ENCODE data around the gene RIT2. TPM values are rescaled to one million over a fixed set of nuclear protein-coding genes. Genes with fewer than 3 reads are reported as not detected.
"Not testable (repeated sequence)": the region's sequence is repeated elsewhere in the genome, so short reads cannot be mapped to it uniquely, and the experiment has no call there.

Gene RIT2
- total RNA-seq, 2 experiments from 2014 or later, result not detected

- Mint-ChIP-seq H3K4me1 (ENCODE audit: low read depth) (no peaks in the 10 kb centered on the region), H3K4me3 (no peak overlapping the region), H3K9me3 (ENCODE audit: insufficient read depth) (no peaks in the 10 kb centered on the region), H3K27ac (no peak overlapping the region), H3K36me3 (ENCODE audit: low read depth) (no peaks in the 10 kb centered on the region), H3K27me3 (ENCODE audit: low read depth) (no peaks in the 10 kb centered on the region)
- CTCF ChIA-PET, result no interaction called here
- DNase-seq, result no peak
- ATAC-seq, result no peak
- POLR2A ChIA-PET, result no interaction called here
Observed at GRCh38 chr18:42801706-42802105, 313.8 kb downstream of the RIT2 start.

DNA sequence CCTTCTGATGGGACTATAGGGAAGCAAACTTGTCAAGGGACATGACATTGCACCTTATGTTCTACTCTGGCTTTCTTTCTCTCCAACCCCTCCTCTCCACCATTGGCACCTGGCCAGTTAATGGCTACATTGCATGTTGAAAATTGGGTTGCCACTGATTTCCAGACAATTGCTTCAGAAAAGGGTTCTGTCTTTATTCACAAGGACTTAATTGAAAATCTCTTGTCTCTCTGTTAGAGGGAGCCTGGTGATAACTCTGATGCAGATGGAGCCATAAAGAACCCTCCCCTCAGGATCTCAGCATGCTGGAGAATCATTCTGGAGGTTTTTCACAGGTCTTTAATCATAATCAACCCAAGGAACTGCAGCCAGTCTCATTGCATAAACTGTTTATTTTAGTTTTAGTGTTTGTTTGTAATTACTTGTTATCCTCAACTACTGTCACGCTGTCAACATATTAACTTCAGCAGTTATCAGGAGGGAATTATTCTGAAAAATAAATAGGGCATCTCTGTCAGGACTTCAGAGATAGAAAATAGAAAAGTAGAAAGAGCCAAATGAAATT, 316.8 kb downstream of the RIT2 start:
- no peaks in the 10 kb centered on the region for H3K36me3 Mint-ChIP-seq (ENCODE audit: low read depth)
- no peaks in the 10 kb centered on the region for H3K27me3 Mint-ChIP-seq (ENCODE audit: low read depth)
- ChIA-PET CTCF (no interaction called here), POLR2A (no interaction called here)
- DNase-seq, result no peak
- no peak overlapping the region for H3K27ac Mint-ChIP-seq
- H3K4me1 Mint-ChIP-seq (ENCODE audit: low read depth), result no peaks in the 10 kb centered on the region
- no peaks in the 10 kb centered on the region for H3K9me3 Mint-ChIP-seq (ENCODE audit: insufficient read depth)
- ATAC-seq, result no peak
- H3K4me3 Mint-ChIP-seq, result no peak overlapping the region

DNA sequence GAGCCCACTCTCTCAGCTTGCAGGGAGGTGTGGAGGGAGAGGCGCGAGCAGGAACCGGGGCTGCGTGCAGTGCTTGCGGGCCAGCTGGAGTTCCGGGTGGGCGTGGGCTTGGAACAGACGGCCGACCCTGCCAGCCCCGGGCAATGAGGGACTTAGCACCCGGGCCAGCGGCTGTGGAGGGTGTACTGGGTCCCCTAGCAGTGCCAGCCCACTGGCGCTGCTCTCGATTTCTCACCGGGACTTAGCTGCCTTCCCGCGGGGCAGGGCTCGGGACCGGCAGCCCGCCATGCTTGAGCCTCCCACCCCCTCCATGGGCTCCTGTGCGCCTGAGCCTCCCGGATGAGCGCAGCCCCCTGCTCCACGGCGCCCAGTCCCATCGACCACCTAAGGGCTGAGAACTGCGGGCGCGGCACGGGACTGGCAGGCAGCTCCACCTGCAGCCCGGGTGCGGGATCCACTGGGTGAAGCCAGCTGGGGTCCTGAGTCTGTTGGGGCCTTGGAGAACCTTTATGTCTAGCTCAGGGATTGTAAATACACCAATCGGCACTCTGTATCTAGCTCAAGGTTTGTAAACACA, 320.2 kb downstream of the RIT2 start:
- H3K9me3 Mint-ChIP-seq (ENCODE audit: insufficient read depth); H3K4me3 Mint-ChIP-seq; H3K27me3 Mint-ChIP-seq (ENCODE audit: low read depth); CTCF ChIA-PET; DNase-seq; H3K4me1 Mint-ChIP-seq (ENCODE audit: low read depth); H3K36me3 Mint-ChIP-seq (ENCODE audit: low read depth); ATAC-seq; POLR2A ChIA-PET; H3K27ac Mint-ChIP-seq: not testable (repeated sequence)

DNA sequence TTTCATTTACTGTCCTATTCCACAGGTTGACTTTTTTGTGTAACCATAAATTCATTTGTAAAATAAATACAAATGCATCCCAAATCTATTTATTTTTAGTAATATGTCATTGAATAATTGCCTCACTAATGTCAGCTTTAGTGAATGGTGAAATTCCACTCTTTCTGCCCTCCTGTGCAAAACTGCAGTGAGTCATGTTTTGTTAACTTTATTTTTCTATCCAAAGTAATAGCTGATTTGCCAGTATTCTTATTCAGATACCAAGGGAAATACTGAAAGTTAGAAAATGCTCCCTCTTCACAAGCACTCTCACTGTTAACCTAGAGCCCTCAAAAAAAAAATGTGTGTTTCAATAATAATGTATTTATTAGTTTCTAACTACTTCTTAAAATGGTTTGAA, 322.8 kb downstream of the RIT2 start:
- Mint-ChIP-seq H3K9me3 (ENCODE audit: insufficient read depth) (peaks cover 14% of the 10 kb centered on the region), H3K27me3 (ENCODE audit: low read depth) (no peaks in the 10 kb centered on the region), H3K36me3 (ENCODE audit: low read depth) (no peaks in the 10 kb centered on the region), H3K4me3 (no peak overlapping the region), H3K27ac (no peak overlapping the region), H3K4me1 (ENCODE audit: low read depth) (no peaks in the 10 kb centered on the region)
- DNase-seq, result no peak
- ChIA-PET CTCF (no interaction called here), POLR2A (no interaction called here)
- no peak for ATAC-seq

DNA sequence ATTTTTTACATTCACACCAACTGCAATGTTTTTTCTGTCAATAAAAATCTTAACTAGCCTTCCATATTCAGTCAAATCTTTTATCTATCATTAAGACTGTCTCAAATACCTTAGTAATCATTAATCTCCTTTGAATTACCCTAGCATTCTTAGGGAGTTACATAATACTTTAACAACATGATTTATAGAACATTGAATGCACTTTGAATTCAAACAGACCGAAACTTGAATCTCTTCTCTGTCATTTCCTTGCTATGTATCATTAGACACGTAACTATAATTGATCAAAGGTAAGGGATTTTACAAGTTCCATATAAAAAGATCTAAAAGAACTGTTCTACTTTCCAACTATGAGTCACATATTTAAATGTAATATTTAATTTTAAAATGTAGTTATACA, 330.9 kb downstream of the RIT2 start:
- no peak for ATAC-seq
- no peak for DNase-seq
- Mint-ChIP-seq H3K27ac (no peak overlapping the region), H3K27me3 (ENCODE audit: low read depth) (no peaks in the 10 kb centered on the region), H3K9me3 (ENCODE audit: insufficient read depth) (peaks cover 5% of the 10 kb centered on the region), H3K4me3 (no peak overlapping the region), H3K36me3 (ENCODE audit: low read depth) (no peaks in the 10 kb centered on the region), H3K4me1 (ENCODE audit: low read depth) (no peaks in the 10 kb centered on the region)
- ChIA-PET POLR2A (no interaction called here), CTCF (no interaction called here)

GRCh38 chr18:42782929-42783328, 332.6 kb downstream of the RIT2 start:
- no peak for DNase-seq
- Mint-ChIP-seq H3K27me3 (ENCODE audit: low read depth) (no peaks in the 10 kb centered on the region), H3K36me3 (ENCODE audit: low read depth) (no peaks in the 10 kb centered on the region), H3K4me3 (no peak overlapping the region), H3K9me3 (ENCODE audit: insufficient read depth) (no peaks in the 10 kb centered on the region), H3K27ac (no peak overlapping the region), H3K4me1 (ENCODE audit: low read depth) (no peaks in the 10 kb centered on the region)
- ChIA-PET POLR2A (no interaction called here), CTCF (no interaction called here)
- no peak for ATAC-seq

DNA sequence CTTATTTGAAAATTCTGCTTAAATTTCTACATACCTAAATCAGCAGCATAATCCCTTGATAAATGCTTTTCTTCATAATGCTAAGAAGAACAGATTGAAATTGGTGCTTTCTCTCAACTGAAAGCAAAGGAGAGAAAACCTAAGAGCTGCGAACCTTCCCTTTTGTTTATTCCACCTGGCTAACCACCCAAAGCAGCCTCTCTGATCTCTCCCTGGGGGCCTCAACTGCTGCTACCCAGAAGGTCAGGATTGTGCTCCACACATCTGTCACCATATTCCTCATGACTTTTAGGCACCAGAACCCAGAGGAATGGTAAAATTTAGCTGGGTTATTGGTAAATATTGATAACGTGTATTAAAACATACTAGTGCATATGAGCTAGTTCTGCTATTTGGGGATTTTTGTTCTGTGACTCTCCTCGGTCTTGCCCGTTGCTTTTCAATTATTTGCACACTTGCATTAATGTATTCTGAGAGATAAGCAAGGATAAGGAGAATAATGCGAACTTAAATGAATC, 334.1 kb downstream of the RIT2 start:
- Mint-ChIP-seq H3K4me3 (no peak overlapping the region), H3K4me1 (ENCODE audit: low read depth) (no peaks in the 10 kb centered on the region), H3K36me3 (ENCODE audit: low read depth) (no peaks in the 10 kb centered on the region), H3K27me3 (ENCODE audit: low read depth) (no peaks in the 10 kb centered on the region), H3K9me3 (ENCODE audit: insufficient read depth) (no peaks in the 10 kb centered on the region), H3K27ac (no peak overlapping the region)
- ChIA-PET POLR2A (no interaction called here), CTCF (no interaction called here)
- DNase-seq, result no peak
- ATAC-seq, result no peak

DNA sequence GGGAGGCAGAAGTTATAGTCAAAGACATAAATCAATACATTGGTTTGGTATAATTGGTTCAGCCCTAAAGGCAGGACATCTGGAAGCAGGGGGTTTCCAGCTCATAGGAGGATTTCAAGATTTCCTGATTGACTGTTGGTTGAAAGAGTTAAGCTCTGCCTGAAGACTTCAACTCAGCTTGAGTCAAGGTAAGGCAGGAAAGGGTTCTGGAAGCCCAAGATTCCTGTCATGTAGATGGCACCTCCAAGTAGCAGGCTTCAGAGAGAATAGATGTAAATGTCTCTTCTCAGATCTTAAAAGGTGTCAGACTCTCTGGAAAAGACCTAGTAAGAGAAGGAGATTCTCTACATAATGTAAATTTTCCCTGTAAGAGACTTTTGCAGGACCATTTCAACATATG, 335.3 kb downstream of the RIT2 start:
- H3K4me3 Mint-ChIP-seq, result no peak overlapping the region
- POLR2A ChIA-PET, result no interaction called here
- CTCF ChIA-PET, result no interaction called here

GRCh38 chr18:42778445-42779042, 336.9 kb downstream of the RIT2 start:
- H3K4me1 Mint-ChIP-seq (ENCODE audit: low read depth), result no peaks in the 10 kb centered on the region
- POLR2A ChIA-PET, result no interaction called here
- H3K27me3 Mint-ChIP-seq (ENCODE audit: low read depth), result no peaks in the 10 kb centered on the region
- H3K9me3 Mint-ChIP-seq (ENCODE audit: insufficient read depth), result no peaks in the 10 kb centered on the region
- DNase-seq, result no peak
- CTCF ChIA-PET, result no interaction called here
- ATAC-seq, result no peak
- no peak overlapping the region for H3K27ac Mint-ChIP-seq
- H3K36me3 Mint-ChIP-seq (ENCODE audit: low read depth), result no peaks in the 10 kb centered on the region
- H3K4me3 Mint-ChIP-seq, result no peak overlapping the region

More for the DNA sequence above, 335.3 kb downstream of the RIT2 start:
- Mint-ChIP-seq H3K4me1 (ENCODE audit: low read depth) (no peaks in the 10 kb centered on the region), H3K36me3 (ENCODE audit: low read depth) (no peaks in the 10 kb centered on the region), H3K27ac (no peak overlapping the region), H3K27me3 (ENCODE audit: low read depth) (no peaks in the 10 kb centered on the region), H3K9me3 (ENCODE audit: insufficient read depth) (no peaks in the 10 kb centered on the region)
- DNase-seq (no peak), ATAC-seq (no peak)

- no peak overlapping the region for H3K27ac Mint-ChIP-seq
- no peak overlapping the region for H3K4me3 Mint-ChIP-seq
- no peaks in the 10 kb centered on the region for H3K9me3 Mint-ChIP-seq (ENCODE audit: insufficient read depth)
- DNase-seq (no peak), ATAC-seq (no peak)
- H3K27me3 Mint-ChIP-seq (ENCODE audit: low read depth), result no peaks in the 10 kb centered on the region
- POLR2A ChIA-PET, result no interaction called here
- H3K36me3 Mint-ChIP-seq (ENCODE audit: low read depth), result no peaks in the 10 kb centered on the region
- no peaks in the 10 kb centered on the region for H3K4me1 Mint-ChIP-seq (ENCODE audit: low read depth)
- CTCF ChIA-PET, result no interaction called here
Observed at GRCh38 chr18:42778024-42778423, 337.5 kb downstream of the RIT2 start.

- Mint-ChIP-seq H3K27ac (no peak overlapping the region), H3K27me3 (ENCODE audit: low read depth) (no peaks in the 10 kb centered on the region), H3K4me3 (no peak overlapping the region), H3K36me3 (ENCODE audit: low read depth) (no peaks in the 10 kb centered on the region), H3K9me3 (ENCODE audit: insufficient read depth) (no peaks in the 10 kb centered on the region), H3K4me1 (ENCODE audit: low read depth) (no peaks in the 10 kb centered on the region)
- DNase-seq, result no peak
- ChIA-PET POLR2A (no interaction called here), CTCF (no interaction called here)
- ATAC-seq, result no peak
Observed at GRCh38 chr18:42773870-42774269, 341.6 kb downstream of the RIT2 start.

- ChIA-PET CTCF (no interaction called here), POLR2A (no interaction called here)
- H3K4me3 Mint-ChIP-seq, result no peak overlapping the region
- no peaks in the 10 kb centered on the region for H3K27me3 Mint-ChIP-seq (ENCODE audit: low read depth)
- DNase-seq (no peak), ATAC-seq (no peak)
- H3K4me1 Mint-ChIP-seq (ENCODE audit: low read depth), result no peaks in the 10 kb centered on the region
- H3K9me3 Mint-ChIP-seq (ENCODE audit: insufficient read depth), result no peaks in the 10 kb centered on the region
- H3K36me3 Mint-ChIP-seq (ENCODE audit: low read depth), result no peaks in the 10 kb centered on the region
- H3K27ac Mint-ChIP-seq, result no peak overlapping the region
Observed at GRCh38 chr18:42771936-42772335, 343.5 kb downstream of the RIT2 start.

DNA sequence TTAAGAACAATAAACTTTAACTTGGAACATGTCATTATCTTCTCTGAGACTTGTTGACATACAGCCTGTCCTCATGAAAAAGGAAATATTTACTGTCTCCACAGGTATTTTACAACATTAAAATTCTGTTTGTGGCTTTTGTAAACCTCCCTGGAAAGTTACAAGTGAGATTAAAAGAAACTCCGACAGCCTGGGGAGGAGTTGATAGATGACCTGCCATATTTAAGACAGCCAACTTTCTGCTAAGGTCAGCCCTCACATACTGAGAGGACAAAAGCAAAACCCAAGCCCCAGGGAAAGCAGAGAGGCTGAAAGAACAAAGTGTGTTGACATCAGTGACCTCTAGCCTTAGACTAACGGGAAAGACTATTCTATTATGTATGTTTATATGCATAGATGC, 350.2 kb downstream of the RIT2 start:
- Mint-ChIP-seq H3K27me3 (ENCODE audit: low read depth) (no peaks in the 10 kb centered on the region), H3K4me1 (ENCODE audit: low read depth) (no peaks in the 10 kb centered on the region), H3K36me3 (ENCODE audit: low read depth) (no peaks in the 10 kb centered on the region), H3K4me3 (no peak overlapping the region), H3K27ac (no peak overlapping the region), H3K9me3 (ENCODE audit: insufficient read depth) (no peaks in the 10 kb centered on the region)
- ATAC-seq, result no peak
- no peak for DNase-seq
- ChIA-PET CTCF (no interaction called here), POLR2A (no interaction called here)
